ENCODE data around the gene WDR6. TPM values are rescaled to one million over a fixed set of nuclear protein-coding genes. Genes with fewer than 3 reads are reported as not detected.

The WDR6 gene
- total RNA-seq, 4 donors from 2014 or later: 96.7 to 233 (median 179) TPM

- no peaks in the 10 kb centered on the region for H3K4me1 ChIP-seq
- no peaks in the 10 kb centered on the region for H3K9me3 ChIP-seq
- peaks cover 0 to 92% (median 0%) of the 10 kb centered on the region in 3 donors for H3K36me3 ChIP-seq
- H3K27ac ChIP-seq: no peak overlapping the region
- no peak for TF ChIP-seq POLR2A (IDR thresholded peaks at IDR 0.05)
- TF ChIP-seq CTCF (IDR thresholded peaks at IDR 0.05): no peak
- H3K27me3 ChIP-seq: no peaks in the 10 kb centered on the region
- DNase-seq: no peak
- no peak overlapping the region for H3K4me3 ChIP-seq
Measured at GRCh38 chr3:49035281-49035680, 28.1 kb downstream of the WDR6 start.

- peaks cover 0 to 65% (median 0%) of the 10 kb centered on the region in 3 donors for H3K36me3 ChIP-seq
- no peak for DNase-seq
- no peak overlapping the region for H3K27ac ChIP-seq
- no peak overlapping the region for H3K4me3 ChIP-seq
- TF ChIP-seq POLR2A (IDR thresholded peaks at IDR 0.05): no peak
- TF ChIP-seq CTCF (IDR thresholded peaks at IDR 0.05): no peak
- H3K27me3 ChIP-seq: no peaks in the 10 kb centered on the region
- no peaks in the 10 kb centered on the region for H3K4me1 ChIP-seq
- no peaks in the 10 kb centered on the region for H3K9me3 ChIP-seq
Measured at GRCh38 chr3:49053543-49053942, 46.4 kb downstream of the WDR6 start.

DNA sequence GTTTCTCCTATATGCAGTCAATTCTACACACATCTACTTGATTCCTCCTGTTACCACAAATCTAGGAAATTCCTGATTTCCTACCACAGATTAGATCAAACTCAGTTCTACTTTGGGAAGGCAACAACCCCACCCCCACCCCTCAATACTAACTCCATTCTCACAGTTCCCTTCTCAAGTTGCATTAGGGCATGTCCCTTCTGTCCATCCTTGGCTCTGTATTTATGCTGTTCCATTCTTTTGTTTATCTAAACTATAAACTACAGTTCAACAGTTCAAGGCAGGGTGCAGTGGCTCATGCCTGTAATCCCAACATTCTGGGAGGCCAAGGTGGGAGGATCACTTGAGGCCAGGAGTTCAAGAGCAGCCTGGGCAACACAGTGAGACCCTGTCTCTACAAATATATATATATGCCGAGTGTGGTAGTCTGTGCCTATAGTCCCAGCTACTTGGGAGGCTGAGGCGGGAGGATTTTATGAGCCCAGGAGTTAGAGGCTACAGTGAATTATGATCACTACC, 47.2 kb downstream of the WDR6 start:
- Histone ChIP-seq H3K9me3 (no peaks in the 10 kb centered on the region), H3K27me3 (no peaks in the 10 kb centered on the region), H3K36me3 (peaks cover 0 to 66% (median 0%) of the 10 kb centered on the region in 3 donors), H3K27ac (no peak overlapping the region), H3K4me3 (no peak overlapping the region), H3K4me1 (no peaks in the 10 kb centered on the region)
- no peak for DNase-seq
- no peak for TF ChIP-seq CTCF (IDR thresholded peaks at IDR 0.05)
- TF ChIP-seq POLR2A (IDR thresholded peaks at IDR 0.05): no peak

GRCh38 chr3:49057268-49057667, 50.1 kb downstream of the WDR6 start:
- H3K4me1 ChIP-seq: no peaks in the 10 kb centered on the region
- H3K9me3 ChIP-seq: no peaks in the 10 kb centered on the region
- H3K27me3 ChIP-seq: no peaks in the 10 kb centered on the region
- H3K27ac ChIP-seq: no peak overlapping the region
- TF ChIP-seq CTCF (IDR thresholded peaks at IDR 0.05): no peak
- peaks cover 0 to 78% (median 0%) of the 10 kb centered on the region in 3 donors for H3K36me3 ChIP-seq
- no peak overlapping the region for H3K4me3 ChIP-seq
- no peak for DNase-seq

GRCh38 chr3:49058011-49058410, 50.8 kb downstream of the WDR6 start:
- no peaks in the 10 kb centered on the region for H3K27me3 ChIP-seq
- H3K36me3 ChIP-seq: peaks cover 0 to 78% (median 0%) of the 10 kb centered on the region in 3 donors
- TF ChIP-seq POLR2A (IDR thresholded peaks at IDR 0.05) (no peak), CTCF (IDR thresholded peaks at IDR 0.05) (no peak)
- no peak overlapping the region for H3K4me3 ChIP-seq
- H3K4me1 ChIP-seq: no peaks in the 10 kb centered on the region
- H3K27ac ChIP-seq: no peak overlapping the region
- DNase-seq: no peak
- no peaks in the 10 kb centered on the region for H3K9me3 ChIP-seq

Small RNAs within 50 kb of the gene (small RNA-seq; reads per million reads assigned to genes)
- gene MIR191: 5,998 to 8,581 reads per million in 2 donors
- 9.1 to 62.6 reads per million in 2 donors for gene MIR425

Other genes starting within 250 kb of the WDR6 start
- 10 to 100 TPM; 21.0 to 34.7 (median 25.8) TPM for gene PRKAR2A, start 159.5 kb upstream of the WDR6 start, total RNA-seq
- gene SLC25A20, start 108.5 kb upstream of the WDR6 start, total RNA-seq: 100 to 1,000 TPM in 1 of 4 donors, 10 to 100 TPM in 3; 29.7 to 138 (median 68.9) TPM
- gene ARIH2, start 88.5 kb upstream of the WDR6 start, total RNA-seq: 100 to 1,000 TPM in 3 of 4 donors, 10 to 100 TPM in 1; 59.7 to 184 (median 111) TPM
- gene P4HTM, start 17.1 kb upstream of the WDR6 start, total RNA-seq: 10 to 100 TPM; 47.0 to 95.9 (median 78.0) TPM
- 10 to 100 TPM; 31.4 to 49.5 (median 33.1) TPM for gene DALRD3, start 11.2 kb downstream of the WDR6 start, total RNA-seq
- 100 to 1,000 TPM in 2 of 4 donors, 10 to 100 TPM in 2; 64.7 to 164 (median 106) TPM for gene NDUFAF3, start 14.7 kb downstream of the WDR6 start, total RNA-seq
- gene IMPDH2, start 22.0 kb downstream of the WDR6 start, total RNA-seq: 100 to 1,000 TPM in 1 of 4 donors, 10 to 100 TPM in 3; 58.8 to 149 (median 68.5) TPM
- 100 to 1,000 TPM in 2 of 4 donors, 10 to 100 TPM in 2; 61.1 to 132 (median 99.7) TPM for gene QRICH1, start 86.7 kb downstream of the WDR6 start, total RNA-seq
- gene QARS1, start 97.4 kb downstream of the WDR6 start, total RNA-seq: 100 to 1,000 TPM; 295 to 361 (median 342) TPM
- 10 to 100 TPM; 42.9 to 96.0 (median 61.8) TPM for gene USP19, start 113.4 kb downstream of the WDR6 start, total RNA-seq
- gene LAMB2, start 125.7 kb downstream of the WDR6 start, total RNA-seq: 100 to 1,000 TPM; 293 to 476 (median 348) TPM
- 10 to 100 TPM; 12.4 to 39.3 (median 37.5) TPM for gene CCDC71, start 158.9 kb downstream of the WDR6 start, total RNA-seq
- 10 to 100 TPM in 1 of 4 donors, 1 to 10 TPM in 3; 3.9 to 13.7 (median 9.5) TPM for gene KLHDC8B, start 164.2 kb downstream of the WDR6 start, total RNA-seq